Natural killer cell (primary cell): Measurements from ENCODE around the gene ZSWIM4. TPM values are rescaled to one million over a fixed set of nuclear protein-coding genes. Genes with fewer than 3 reads are reported as not detected.
"Not testable (repeated sequence)": the region's sequence is repeated elsewhere in the genome, so short reads cannot be mapped to it uniquely, and the experiment has no call there.

Experiments used
- ATAC-seq, 3 donors: fragments of 150-1000 bp in 2 of 3; fragments of 200-7000 bp in 1 of 3; cut with Tn5 transposase; 1 replicate in 1 of 3; 2 replicates in 2 of 3; pipeline ENCODE4 v1.10.0; 2021; ENCODE audit warnings: mild to moderate bottlenecking in 2 of 3, moderate library complexity in 2 of 3
- DNase-seq, 2 donors: peaks; one replicate each; pipeline versions ENCODE4 v3.0.0 to v3.0.0-alpha.2; 2013 to 2021; ENCODE audit warnings: mixed read lengths in 1 of 2
- H3K27ac ChIP-seq: one replicate; pipeline ENCODE4 v1.5.1; 2013; ENCODE audit warnings: mild to moderate bottlenecking, low read length
- H3K27me3 ChIP-seq: one replicate; pipeline ENCODE4 v1.6.1; 2013; ENCODE audit warnings: low read length; ENCODE audit not compliant: control insufficient read depth, insufficient read depth
- H3K36me3 ChIP-seq: one replicate; pipeline ENCODE4 v1.6.1; 2013; ENCODE audit warnings: low read length; ENCODE audit not compliant: control insufficient read depth, insufficient read depth
- H3K4me1 ChIP-seq: one replicate; pipeline ENCODE4 v1.6.1; 2013; ENCODE audit warnings: low read length; ENCODE audit not compliant: control insufficient read depth, insufficient read depth
- H3K4me3 ChIP-seq: one replicate; pipeline ENCODE4 v1.5.1; 2013; ENCODE audit warnings: low read length
- H3K9me3 ChIP-seq: one replicate; pipeline ENCODE4 v1.6.1; 2013; ENCODE audit warnings: low read length; ENCODE audit not compliant: control insufficient read depth, insufficient read depth
- H3K27ac Mint-ChIP-seq, 2 donors: one replicate each; pipeline ENCODE4 v1.8.0; 2022; ENCODE audit warnings: mild to moderate bottlenecking in 2 of 2, mixed read lengths in 2 of 2, moderate library complexity in 1 of 2
- H3K27me3 Mint-ChIP-seq, 2 donors: one replicate each; pipeline ENCODE4 v1.8.0; 2022; ENCODE audit warnings: low read depth in 2 of 2, mixed read lengths in 2 of 2
- H3K36me3 Mint-ChIP-seq: one replicate; pipeline ENCODE4 v1.8.0; 2022; ENCODE audit warnings: mixed read lengths
- H3K4me1 Mint-ChIP-seq, 2 donors: one replicate each; pipeline ENCODE4 v1.8.0; 2022; ENCODE audit warnings: mixed read lengths in 2 of 2
- H3K4me3 Mint-ChIP-seq: one replicate; pipeline ENCODE4 v1.8.0; 2022; ENCODE audit warnings: mild to moderate bottlenecking, moderate library complexity, mixed read lengths
- H3K9me3 Mint-ChIP-seq, 2 donors: one replicate each; pipeline ENCODE4 v1.8.0; 2022; ENCODE audit warnings: mixed read lengths in 2 of 2
- WGBS: methylation state at CpG from one replicate; pipeline ENCODE4 v1.1.7; 2013; ENCODE audit warnings: missing lambda C conversion rate; ENCODE audit not compliant: insufficient coverage; 5-methylcytosine and 5-hydroxymethylcytosine counted together
- intact Hi-C: fragments of 100-400 bp; cut with micrococcal nuclease; formaldehyde crosslinking; loops from one replicate; pipeline ENCODE4 v1.14.2; 2022
- total RNA-seq, 4 donors: library from RNA; stranded (reverse); fragments of 120-200 nt in 1 of 4; gene quantifications; one replicate each; pipeline versions ENCODE4 v1.2.3 to v1.2.4, GENCODE V29; 2013 to 2022
- TF ChIP-seq, protein P1 (sequence below): fragments of 200-600 bp; IDR thresholded peaks from one replicate; pipeline ENCODE4 v1.8.0; 2022; ENCODE audit warnings: antibody characterized with exemption

Gene ZSWIM4
- total RNA-seq, 3 donors from 2014 or later (not counting 1 experiment from before 2014, with no cell fraction given), result 5.8 to 5.9 (median 5.9) TPM

DNA sequence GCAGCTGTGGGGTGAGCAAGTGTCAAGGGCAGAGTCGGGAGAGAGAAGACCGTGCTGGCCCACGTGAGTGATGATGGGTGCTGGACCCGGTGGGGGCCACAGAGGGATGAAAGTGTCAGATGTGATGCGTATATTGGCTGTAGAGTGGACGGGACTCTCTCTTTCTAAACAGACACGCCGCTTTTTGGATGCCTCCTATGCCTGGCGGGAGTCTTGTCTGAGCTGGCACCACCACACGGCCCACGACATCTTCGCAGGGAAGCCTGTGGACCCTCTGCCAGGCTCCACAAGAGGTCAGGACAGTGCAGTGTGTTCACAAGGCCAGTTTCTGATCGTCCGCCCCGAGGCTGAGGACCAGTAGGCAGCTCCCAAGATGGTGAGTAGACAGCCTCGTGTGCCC, 43.8 kb upstream of the ZSWIM4 start:
- no peak for DNase-seq
- Mint-ChIP-seq H3K4me3 (no peak overlapping the region), H3K4me1 (peaks cover 14 to 27% of the 10 kb centered on the region in 2 donors), H3K27ac (no peak overlapping the region), H3K27me3 (no peaks in the 10 kb centered on the region), H3K36me3 (peaks cover 9% of the 10 kb centered on the region), H3K9me3 (no peaks in the 10 kb centered on the region)
- 99% methylated on average over 16 of the region's 16 CpGs for WGBS
- Histone ChIP-seq H3K27me3 (no peaks in the 10 kb centered on the region), H3K4me3 (no peak overlapping the region), H3K36me3 (peaks cover 23% of the 10 kb centered on the region), H3K27ac (no peak overlapping the region), H3K4me1 (peaks cover 18% of the 10 kb centered on the region), H3K9me3 (no peaks in the 10 kb centered on the region)
- intact Hi-C loops, result no loop called here
- TF ChIP-seq, protein P1, sequence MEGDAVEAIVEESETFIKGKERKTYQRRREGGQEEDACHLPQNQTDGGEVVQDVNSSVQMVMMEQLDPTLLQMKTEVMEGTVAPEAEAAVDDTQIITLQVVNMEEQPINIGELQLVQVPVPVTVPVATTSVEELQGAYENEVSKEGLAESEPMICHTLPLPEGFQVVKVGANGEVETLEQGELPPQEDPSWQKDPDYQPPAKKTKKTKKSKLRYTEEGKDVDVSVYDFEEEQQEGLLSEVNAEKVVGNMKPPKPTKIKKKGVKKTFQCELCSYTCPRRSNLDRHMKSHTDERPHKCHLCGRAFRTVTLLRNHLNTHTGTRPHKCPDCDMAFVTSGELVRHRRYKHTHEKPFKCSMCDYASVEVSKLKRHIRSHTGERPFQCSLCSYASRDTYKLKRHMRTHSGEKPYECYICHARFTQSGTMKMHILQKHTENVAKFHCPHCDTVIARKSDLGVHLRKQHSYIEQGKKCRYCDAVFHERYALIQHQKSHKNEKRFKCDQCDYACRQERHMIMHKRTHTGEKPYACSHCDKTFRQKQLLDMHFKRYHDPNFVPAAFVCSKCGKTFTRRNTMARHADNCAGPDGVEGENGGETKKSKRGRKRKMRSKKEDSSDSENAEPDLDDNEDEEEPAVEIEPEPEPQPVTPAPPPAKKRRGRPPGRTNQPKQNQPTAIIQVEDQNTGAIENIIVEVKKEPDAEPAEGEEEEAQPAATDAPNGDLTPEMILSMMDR, result no peak
- ATAC-seq, result no peak

DNA sequence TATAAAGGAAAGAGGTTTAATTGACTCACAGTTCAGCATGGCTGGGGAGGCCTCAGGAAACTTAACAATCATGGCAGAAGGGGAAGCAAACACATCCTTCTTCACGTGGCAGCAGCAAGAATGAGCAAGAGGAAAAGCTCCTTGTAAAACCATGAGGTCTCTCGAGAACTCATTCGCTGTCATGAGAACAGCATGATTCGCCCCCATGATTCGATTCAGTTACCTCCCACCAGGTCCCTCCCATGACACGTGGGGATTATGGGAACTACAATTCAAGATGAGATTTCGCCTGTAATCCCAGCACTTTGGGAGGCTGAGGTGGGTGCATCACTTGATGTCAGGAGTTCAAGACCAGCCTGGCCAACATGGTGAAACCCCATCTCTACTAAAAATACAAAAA, 41.6 kb upstream of the ZSWIM4 start:
- peaks cover 45% of the 10 kb centered on the region for H3K36me3 ChIP-seq
- H3K4me3 ChIP-seq, H3K27me3 ChIP-seq, H3K27me3 Mint-ChIP-seq, H3K27ac Mint-ChIP-seq, intact Hi-C loops, H3K9me3 Mint-ChIP-seq, H3K4me3 Mint-ChIP-seq, H3K27ac ChIP-seq, H3K9me3 ChIP-seq, H3K4me1 ChIP-seq, DNase-seq, ATAC-seq: not testable (repeated sequence)
- H3K36me3 Mint-ChIP-seq, result peaks cover 16% of the 10 kb centered on the region
- 90% methylated on average over 7 of the region's 7 CpGs for WGBS
- peaks cover 1 to 21% of the 10 kb centered on the region in 2 donors for H3K4me1 Mint-ChIP-seq

DNA sequence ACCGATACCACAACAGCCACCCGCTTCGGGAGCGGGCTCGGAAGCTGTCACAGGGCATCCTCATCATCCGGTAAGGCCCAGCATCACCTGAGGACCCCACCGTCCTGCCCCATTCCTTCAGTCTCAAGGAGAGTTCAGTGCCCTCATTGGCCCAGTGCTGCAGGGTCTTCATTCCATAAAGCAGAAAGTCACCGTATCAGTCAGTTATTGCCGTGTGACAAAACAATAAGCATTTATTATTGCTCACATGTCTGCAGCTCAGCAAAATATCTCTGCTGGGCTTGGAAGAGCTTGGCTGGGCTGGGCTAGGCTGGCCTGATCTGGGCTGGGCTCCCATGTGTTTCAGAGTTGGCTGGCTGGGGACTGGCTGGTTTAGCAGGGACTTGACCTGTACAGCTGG, 39.0 kb upstream of the ZSWIM4 start:
- no peak overlapping the region for H3K27ac ChIP-seq
- intact Hi-C loops, result no loop called here
- peaks cover 0 to 8% of the 10 kb centered on the region in 2 donors for H3K4me1 Mint-ChIP-seq
- H3K4me3 Mint-ChIP-seq, result no peak overlapping the region
- peaks cover 59% of the 10 kb centered on the region for H3K36me3 ChIP-seq
- no peaks in the 10 kb centered on the region for H3K9me3 Mint-ChIP-seq
- peaks cover 17% of the 10 kb centered on the region for H3K36me3 Mint-ChIP-seq
- TF ChIP-seq, protein P1, result no peak
- 99% methylated on average over 9 of the region's 9 CpGs for WGBS
- no peak overlapping the region for H3K27ac Mint-ChIP-seq
- no peaks in the 10 kb centered on the region for H3K9me3 ChIP-seq
- ATAC-seq (no peak), DNase-seq (no peak)
- no peaks in the 10 kb centered on the region for H3K27me3 Mint-ChIP-seq
- H3K27me3 ChIP-seq, result no peaks in the 10 kb centered on the region
- no peaks in the 10 kb centered on the region for H3K4me1 ChIP-seq
- H3K4me3 ChIP-seq, result no peak overlapping the region

DNA sequence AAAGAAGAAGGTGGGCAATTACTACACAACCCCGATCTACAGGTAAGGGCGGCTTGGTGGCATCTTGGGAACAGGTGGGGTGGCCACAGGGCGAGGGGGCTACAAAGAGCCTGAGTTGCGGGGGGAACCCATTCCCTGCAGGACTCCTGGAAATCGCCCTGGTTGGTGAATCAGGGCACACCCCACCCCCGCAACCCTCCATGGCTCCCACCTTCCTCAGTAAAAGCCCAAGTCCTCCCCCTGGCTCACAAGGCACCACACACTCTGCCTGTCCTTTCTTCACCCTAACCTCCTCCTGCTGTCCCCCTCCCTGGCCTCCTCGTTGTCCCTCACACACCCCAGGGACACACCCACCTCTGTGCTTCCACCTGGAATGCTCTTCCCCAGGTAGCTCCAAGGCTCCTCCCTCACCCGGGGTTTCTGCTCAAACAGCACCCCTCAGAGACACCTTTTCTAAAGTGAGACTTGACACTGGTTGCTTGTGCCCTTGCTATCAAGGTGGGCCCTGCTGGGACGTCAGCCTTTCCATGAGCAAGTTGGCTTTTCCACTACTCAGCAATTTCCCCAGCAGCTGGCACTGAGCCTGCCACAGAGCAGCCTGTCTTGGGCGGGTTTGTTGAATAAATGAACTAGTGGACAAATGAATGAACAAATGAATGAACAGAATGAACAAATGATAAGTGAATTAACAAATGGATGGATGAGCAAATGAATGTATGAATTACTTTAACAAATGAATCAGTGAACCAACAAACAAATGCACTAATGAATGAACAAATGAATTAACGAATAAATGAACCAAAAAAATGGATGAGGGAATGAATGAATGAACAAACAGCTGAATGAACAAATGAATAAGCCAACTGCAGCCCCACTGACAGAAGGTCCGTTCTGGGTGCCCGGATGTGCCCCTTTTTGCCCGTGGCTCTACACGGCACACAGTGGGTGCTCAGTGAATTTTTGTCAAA, 37.2 kb upstream of the ZSWIM4 start:
- TF ChIP-seq, protein P1, result no peak
- H3K27me3 Mint-ChIP-seq, result no peaks in the 10 kb centered on the region
- no peak overlapping the region for H3K4me3 Mint-ChIP-seq
- intact Hi-C loops, result no loop called here
- Histone ChIP-seq H3K36me3 (peaks cover 60% of the 10 kb centered on the region), H3K4me3 (no peak overlapping the region), H3K4me1 (no peaks in the 10 kb centered on the region), H3K27ac (no peak overlapping the region), H3K27me3 (no peaks in the 10 kb centered on the region), H3K9me3 (no peaks in the 10 kb centered on the region)
- H3K27ac Mint-ChIP-seq, result no peak overlapping the region
- H3K9me3 Mint-ChIP-seq, result no peaks in the 10 kb centered on the region
- WGBS, result 93% methylated on average over 15 of the region's 15 CpGs
- H3K36me3 Mint-ChIP-seq, result peaks cover 17% of the 10 kb centered on the region
- ATAC-seq (no peak), DNase-seq (no peak)
- peaks cover 0 to 5% of the 10 kb centered on the region in 2 donors for H3K4me1 Mint-ChIP-seq
